Measurements from ENCODE around the gene BBS4. TPM values are rescaled to one million over a fixed set of nuclear protein-coding genes. Genes with fewer than 3 reads are reported as not detected.

BBS4 gene
- total and polyA plus RNA-seq, 9 donors, result 17.8 to 30.2 (median 23.4) TPM

DNA sequence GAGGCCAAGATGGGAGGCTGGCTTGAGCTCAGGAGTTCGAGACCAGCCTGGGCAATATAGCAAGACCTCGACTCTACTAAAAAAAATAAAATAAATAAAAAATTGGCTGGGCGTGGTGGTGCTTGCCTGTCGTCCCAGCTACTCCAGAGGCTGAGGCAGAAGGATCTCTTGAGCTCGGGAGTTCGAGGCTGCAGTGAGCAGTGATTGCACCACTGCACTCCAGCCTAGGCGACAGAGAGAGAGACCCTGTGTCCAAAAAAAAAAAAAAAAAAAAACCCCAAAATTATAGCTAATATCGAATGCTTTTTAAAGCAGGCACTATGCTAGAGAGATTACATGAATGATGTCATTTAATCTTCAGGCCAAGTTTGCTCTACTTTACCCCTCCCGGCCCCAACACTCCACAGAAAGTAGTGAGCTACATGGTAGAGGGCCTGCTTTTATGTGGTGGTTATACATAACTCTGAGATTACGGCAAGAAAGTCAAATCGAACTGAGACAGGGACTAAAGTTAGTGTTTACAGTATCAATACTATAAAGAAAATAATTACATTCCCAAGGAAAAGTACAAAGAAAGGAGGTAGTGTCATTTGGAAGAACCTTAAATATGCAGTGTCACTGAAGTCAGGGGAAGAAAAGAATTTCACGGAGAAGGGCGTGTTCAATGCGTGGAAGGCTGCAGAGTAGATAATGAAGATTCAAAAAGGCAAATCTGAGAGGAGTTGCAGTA lies 96.4 kb downstream of the BBS4 start:
- DNase-seq, result no peak
- Histone ChIP-seq H3K36me3 (no peaks in the 10 kb centered on the region), H3K9me3 (no peaks in the 10 kb centered on the region), H3K27ac (no peak overlapping the region), H3K27me3 (no peaks in the 10 kb centered on the region), H3K4me1 (ENCODE audit: insufficient read depth) (peaks cover 10% of the 10 kb centered on the region), H3K4me3 (peak overlapping the region; percentile 82)
- WGBS, 3 donors, result 37 to 41% (median 37%) methylated on average over 14 of the region's 14 CpGs
- intact Hi-C loops (cut with DNase I), result loop anchor here in 3 of 4 donors (5.0 to 10.0 kb wide), 5 partner anchors 58 to 852 kb away; partner anchors contain the start of genes ARIH1 (in 1 of the 3) and NPTN (in 1 of the 3)
- TF ChIP-seq EP300 (IDR thresholded peaks at IDR 0.05), result no peak
- no peak for TF ChIP-seq POLR2A (IDR thresholded peaks at IDR 0.05)
- TF ChIP-seq, protein P1, sequence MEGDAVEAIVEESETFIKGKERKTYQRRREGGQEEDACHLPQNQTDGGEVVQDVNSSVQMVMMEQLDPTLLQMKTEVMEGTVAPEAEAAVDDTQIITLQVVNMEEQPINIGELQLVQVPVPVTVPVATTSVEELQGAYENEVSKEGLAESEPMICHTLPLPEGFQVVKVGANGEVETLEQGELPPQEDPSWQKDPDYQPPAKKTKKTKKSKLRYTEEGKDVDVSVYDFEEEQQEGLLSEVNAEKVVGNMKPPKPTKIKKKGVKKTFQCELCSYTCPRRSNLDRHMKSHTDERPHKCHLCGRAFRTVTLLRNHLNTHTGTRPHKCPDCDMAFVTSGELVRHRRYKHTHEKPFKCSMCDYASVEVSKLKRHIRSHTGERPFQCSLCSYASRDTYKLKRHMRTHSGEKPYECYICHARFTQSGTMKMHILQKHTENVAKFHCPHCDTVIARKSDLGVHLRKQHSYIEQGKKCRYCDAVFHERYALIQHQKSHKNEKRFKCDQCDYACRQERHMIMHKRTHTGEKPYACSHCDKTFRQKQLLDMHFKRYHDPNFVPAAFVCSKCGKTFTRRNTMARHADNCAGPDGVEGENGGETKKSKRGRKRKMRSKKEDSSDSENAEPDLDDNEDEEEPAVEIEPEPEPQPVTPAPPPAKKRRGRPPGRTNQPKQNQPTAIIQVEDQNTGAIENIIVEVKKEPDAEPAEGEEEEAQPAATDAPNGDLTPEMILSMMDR (IDR thresholded peaks at IDR 0.05), result no peak

DNA sequence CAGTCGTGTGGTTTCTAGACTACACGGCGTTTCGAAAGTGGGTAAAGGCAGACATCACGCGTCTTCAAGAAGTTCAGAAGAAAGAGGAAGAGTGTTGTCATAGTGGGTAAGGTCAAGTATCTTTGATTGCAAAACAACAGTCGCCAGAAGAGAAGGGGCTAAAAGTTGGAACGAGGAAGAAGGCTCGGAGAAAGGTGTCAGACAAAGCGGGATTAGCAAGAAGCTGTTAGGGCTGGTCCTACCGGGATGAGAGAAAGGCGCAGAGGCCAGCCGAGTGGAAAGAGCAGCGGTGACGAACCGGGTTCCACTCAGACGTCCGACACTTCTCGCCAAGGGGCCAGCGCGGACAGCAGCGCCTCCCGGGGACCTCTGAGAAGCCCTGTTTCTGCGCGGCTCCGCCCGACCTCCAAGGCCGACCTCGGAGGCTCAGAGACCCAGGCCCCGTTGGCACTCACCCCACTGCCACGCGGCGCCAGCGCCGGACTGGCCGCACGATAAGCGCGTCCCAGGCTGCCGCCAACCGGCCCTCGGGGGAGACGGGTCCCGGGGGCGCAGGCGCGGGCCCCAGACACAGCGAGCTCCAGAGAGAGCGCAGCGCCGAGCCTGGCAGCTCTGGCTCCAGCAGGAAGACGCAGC lies 97.1 kb downstream of the BBS4 start:
- Histone ChIP-seq H3K4me3 (peak overlapping the region; percentile 82), H3K4me1 (ENCODE audit: insufficient read depth) (peaks cover 10% of the 10 kb centered on the region), H3K36me3 (no peaks in the 10 kb centered on the region), H3K9me3 (no peaks in the 10 kb centered on the region), H3K27me3 (no peaks in the 10 kb centered on the region), H3K27ac (peak overlapping the region in 1 of 2 donors; percentile 94)
- 0 to 1% (median 0%) methylated on average over 45 to 52 of the region's 52 CpGs for WGBS, 3 donors
- DNase-seq, result peak in 2 of 5 donors; percentile 52 to 72
- TF ChIP-seq EP300 (IDR thresholded peaks at IDR 0.05) (no peak), POLR2A (IDR thresholded peaks at IDR 0.05) (no peak)
- intact Hi-C loops (cut with DNase I), result loop anchor here in 3 of 4 donors (5.0 to 10.0 kb wide), 5 partner anchors 58 to 852 kb away; partner anchors contain the start of genes ARIH1 (in 1 of the 3) and NPTN (in 1 of the 3)

DNA sequence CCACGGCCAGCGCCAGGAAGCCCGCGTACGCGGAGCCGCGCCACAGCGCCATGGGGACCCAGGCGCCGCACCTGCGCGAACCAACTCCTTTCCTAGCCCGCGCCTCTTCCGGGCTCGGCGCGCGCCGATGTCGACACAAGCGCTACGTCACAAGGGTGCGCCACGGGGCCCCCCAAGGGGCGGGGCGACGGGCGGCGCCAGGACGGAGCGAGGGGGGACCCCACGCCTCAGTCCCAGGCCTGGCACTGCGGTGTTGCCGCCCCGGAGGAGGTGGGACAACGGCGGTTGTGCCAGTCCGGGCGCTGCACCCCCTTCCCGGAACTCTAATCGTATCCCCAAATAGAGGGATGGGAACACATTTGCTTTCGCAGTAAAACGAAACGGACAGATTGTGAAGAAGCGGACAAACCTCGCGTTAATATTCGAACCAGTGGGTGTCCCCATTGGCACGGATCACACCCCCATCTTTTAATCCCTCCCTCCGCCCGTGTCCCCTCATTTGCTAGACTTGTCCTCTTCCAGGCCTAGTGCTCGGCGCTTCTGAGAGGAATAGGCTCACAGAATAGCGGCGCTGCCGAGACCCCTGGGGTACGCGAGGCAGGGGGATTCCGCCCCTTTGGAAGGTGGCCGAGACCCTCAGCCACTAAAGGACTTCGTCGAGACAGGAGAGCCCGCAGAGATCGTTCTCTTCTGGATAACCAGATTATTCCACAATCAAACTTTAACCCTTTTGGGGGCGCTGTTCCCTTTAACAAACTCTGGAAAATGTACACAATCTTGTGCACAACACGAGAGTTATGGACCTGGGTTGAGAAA lies 97.8 kb downstream of the BBS4 start, which contains the start of gene ADPGK:
ADPGK (minus strand) TSS at position 119 of the 816 bp plus-strand sequence; CDS start at position 52, 67 bp downstream.
- peak within 1 kb of the TSS; percentile 79 to 94 for H3K27ac ChIP-seq
- intact Hi-C loops (cut with DNase I), result loop anchor here in 3 of 4 donors (5.0 to 10.0 kb wide), 5 partner anchors 59 to 851 kb away; partner anchors contain the start of genes ARIH1 (in 1 of the 3) and NPTN (in 1 of the 3)
- H3K9me3 ChIP-seq, result no peaks in the 10 kb centered on the region
- H3K27me3 ChIP-seq, result no peaks in the 10 kb centered on the region
- H3K36me3 ChIP-seq, result no peaks in the 10 kb centered on the region
- peak within 1 kb of the TSS; percentile 82 for H3K4me3 ChIP-seq
- DNase-seq, result peak; percentile 87 to 96 (median 93)
- TF ChIP-seq, protein P1 (IDR thresholded peaks at IDR 0.05), result peak; percentile 31 to 60 (median 49)
- TF ChIP-seq EP300 (IDR thresholded peaks at IDR 0.05) (peak; percentile 35), POLR2A (IDR thresholded peaks at IDR 0.05) (peak; percentile 83)
- WGBS, 3 donors, result 0 to 1% (median 1%) methylated on average over 59 to 68 of the region's 68 CpGs
- H3K4me1 ChIP-seq (ENCODE audit: insufficient read depth), result peaks cover 10% of the 10 kb centered on the region

DNA sequence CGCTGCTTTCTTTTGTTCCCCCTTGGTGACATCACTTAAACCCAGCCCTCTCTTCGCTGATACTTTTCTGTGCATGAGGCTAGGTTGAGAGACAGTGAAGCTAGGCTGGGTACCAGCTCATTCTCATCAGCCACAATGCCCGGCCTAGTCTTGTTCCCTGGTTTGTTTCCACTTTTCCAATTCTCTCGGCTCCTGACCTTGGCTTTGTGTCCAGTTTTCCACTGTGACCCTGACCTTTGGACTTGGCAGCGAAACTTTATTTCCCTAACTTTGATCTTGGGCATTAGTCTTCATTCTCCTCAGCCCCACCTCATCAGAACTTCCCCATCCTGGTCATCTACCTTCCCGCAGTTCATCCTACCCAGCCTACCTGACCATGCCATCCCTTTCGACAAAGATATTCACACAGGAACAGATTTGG lies 98.5 kb downstream of the BBS4 start:
- intact Hi-C loops (cut with DNase I), result loop anchor here in 3 of 4 donors (5.0 to 10.0 kb wide), 5 partner anchors 60 to 850 kb away; partner anchors contain the start of genes ARIH1 (in 1 of the 3) and NPTN (in 1 of the 3)
- H3K4me1 ChIP-seq (ENCODE audit: insufficient read depth), result peaks cover 10% of the 10 kb centered on the region
- peak overlapping the region; percentile 82 for H3K4me3 ChIP-seq
- H3K27ac ChIP-seq, result peak overlapping the region; percentile 79 to 94
- peak in 4 of 5 donors; percentile 47 to 60 (median 58) for DNase-seq
- H3K36me3 ChIP-seq, result no peaks in the 10 kb centered on the region
- no peaks in the 10 kb centered on the region for H3K27me3 ChIP-seq
- no peak for TF ChIP-seq POLR2A (IDR thresholded peaks at IDR 0.05)
- TF ChIP-seq, protein P1 (IDR thresholded peaks at IDR 0.05), result no peak
- TF ChIP-seq EP300 (IDR thresholded peaks at IDR 0.05), result no peak
- 24 to 34% (median 29%) methylated on average over 7 of the region's 7 CpGs for WGBS, 3 donors
- H3K9me3 ChIP-seq, result no peaks in the 10 kb centered on the region
